ENCODE measurements around the gene SRRT.
A peak's percentile ranks its signal among the peaks of the same experiment; 100 is the strongest.

Gene SRRT

GRCh38 chr7:100856871-100857282, 18.0 kb upstream of the SRRT start:
- no peak for DNase-seq

GRCh38 chr7:100859856-100860255, 15.0 kb upstream of the SRRT start:
- DNase-seq: no peak

- no peak for DNase-seq
Measured at GRCh38 chr7:100860702-100861615, 13.9 kb upstream of the SRRT start.

- DNase-seq: no peak
Measured at GRCh38 chr7:100861616-100861985, 13.3 kb upstream of the SRRT start.

- DNase-seq: no peak
Measured at GRCh38 chr7:100863406-100863950, 11.4 kb upstream of the SRRT start.

GRCh38 chr7:100864263-100864845, 10.5 kb upstream of the SRRT start:
- no peak for DNase-seq

- DNase-seq: no peak
Measured at GRCh38 chr7:100865372-100865911, 9.5 kb upstream of the SRRT start.

- peak; percentile 37 for DNase-seq
Measured at GRCh38 chr7:100865938-100866728, 8.8 kb upstream of the SRRT start.

GRCh38 chr7:100866729-100867039, 8.2 kb upstream of the SRRT start:
- no peak for DNase-seq

GRCh38 chr7:100867040-100867775, 7.7 kb upstream of the SRRT start, which contains the start of gene TRIP6:
TSS of gene TRIP6 (plus strand) at chr7:100867387. CDS start at chr7:100867498, 111 bp downstream.
- peak; percentile 71 for DNase-seq

- DNase-seq: no peak
Measured at GRCh38 chr7:100867776-100868485, 7.0 kb upstream of the SRRT start.

GRCh38 chr7:100873599-100874299, 1.2 kb upstream of the SRRT start:
- no peak for DNase-seq

GRCh38 chr7:100874300-100874576, 665 bp upstream of the SRRT start:
- DNase-seq: no peak

GRCh38 chr7:100875356-100875751, 451 bp downstream of the SRRT start:
- DNase-seq: no peak

GRCh38 chr7:100878013-100878412, 3.1 kb downstream of the SRRT start:
- DNase-seq: no peak

GRCh38 chr7:100878685-100879084, 3.8 kb downstream of the SRRT start:
- DNase-seq: no peak

- DNase-seq: no peak
Measured at GRCh38 chr7:100879685-100880261, 4.9 kb downstream of the SRRT start.

GRCh38 chr7:100880645-100881044, 5.7 kb downstream of the SRRT start:
- DNase-seq: no peak

GRCh38 chr7:100881136-100881535, 6.2 kb downstream of the SRRT start:
- DNase-seq: no peak

GRCh38 chr7:100882201-100882600, 7.3 kb downstream of the SRRT start:
- no peak for DNase-seq
